Activated CD8-positive, alpha-beta memory T cell treated with anti-CD3 and anti-CD28 coated beads, Interleukin-2, amount 50 U/mL, for 4 hours (primary cell): ENCODE data around the gene OLFM2.
"Not testable (repeated sequence)": the region's sequence is repeated elsewhere in the genome, so short reads cannot be mapped to it uniquely, and the experiment has no call there.

Experiments used
- DNase-seq: peaks from one replicate; pipeline ENCODE4 v3.0.0-alpha.2; 2020

OLFM2 gene

DNA sequence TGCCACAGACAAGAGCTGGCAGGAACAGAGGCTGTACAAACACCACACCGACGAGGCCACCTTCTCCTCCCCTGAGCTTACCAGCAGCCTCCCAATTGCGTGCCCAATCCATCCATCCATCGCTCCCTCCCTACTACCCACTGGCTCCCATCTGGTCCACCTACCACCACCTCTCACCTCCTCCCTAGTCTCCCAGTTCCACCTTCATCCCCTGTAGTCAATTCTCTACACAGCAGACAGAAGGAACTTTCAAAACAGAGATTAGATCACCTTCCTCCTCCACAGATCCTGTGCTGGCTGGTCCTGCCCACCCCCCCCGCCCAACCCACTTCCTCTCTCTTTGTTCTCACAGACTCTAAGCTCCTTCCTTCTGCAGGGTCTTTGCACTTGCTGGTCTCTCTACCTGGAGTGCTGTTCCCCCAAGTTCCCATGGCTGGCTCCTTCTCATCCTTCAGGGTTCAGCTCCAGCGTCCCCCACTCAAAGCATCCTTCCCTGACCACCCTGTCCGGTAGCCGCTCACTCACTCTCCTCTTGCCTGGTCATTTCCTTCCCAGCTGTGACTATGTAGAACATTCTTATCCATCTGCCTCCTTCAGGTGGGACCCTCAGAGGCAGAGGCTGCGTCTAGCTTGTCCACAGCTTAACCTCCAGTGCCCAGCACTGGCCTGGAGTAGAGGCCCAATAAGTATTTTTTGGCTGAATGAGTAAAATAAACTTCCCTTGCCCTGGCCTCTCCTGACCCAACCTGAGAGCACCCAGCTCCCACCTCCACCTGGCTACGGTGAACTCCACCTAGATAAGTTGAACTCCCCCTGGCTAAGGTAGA is 78.2 kb downstream of the OLFM2 start:
- DNase-seq, result no peak

DNA sequence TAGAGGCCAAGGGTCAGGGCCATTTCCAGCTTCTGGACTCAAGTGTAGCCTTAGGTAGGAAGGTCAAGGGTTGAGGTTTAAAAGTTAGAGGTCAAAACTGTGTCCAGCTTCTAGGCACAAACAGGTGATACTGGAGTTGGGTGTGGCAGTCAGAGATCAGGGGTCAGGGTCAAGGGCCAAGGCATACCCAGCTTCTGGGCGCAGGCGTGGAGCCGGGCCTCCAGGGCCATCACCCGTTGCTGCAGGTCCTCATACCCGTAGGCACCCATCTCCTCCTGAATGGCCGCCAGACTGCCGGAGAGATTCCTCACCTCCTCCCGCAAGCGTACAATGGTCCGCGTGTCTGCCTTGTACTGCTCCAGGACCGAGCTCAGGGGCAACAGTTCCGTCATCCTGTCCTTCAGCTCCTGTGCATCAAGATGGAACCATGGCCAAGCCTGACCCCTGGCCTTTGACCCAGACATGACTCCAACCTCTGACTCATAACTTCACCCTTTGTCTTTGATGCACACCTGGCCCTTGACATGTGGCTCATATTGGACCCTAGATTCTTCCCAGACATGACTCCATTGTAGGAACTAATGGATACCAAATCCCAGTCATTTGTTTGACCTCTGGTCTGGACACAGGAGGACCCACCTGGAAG is 79.1 kb downstream of the OLFM2 start:
- DNase-seq, result no peak

- no peak for DNase-seq
Measured at GRCh38 chr19:9856609-9857008, 79.7 kb downstream of the OLFM2 start.

DNA sequence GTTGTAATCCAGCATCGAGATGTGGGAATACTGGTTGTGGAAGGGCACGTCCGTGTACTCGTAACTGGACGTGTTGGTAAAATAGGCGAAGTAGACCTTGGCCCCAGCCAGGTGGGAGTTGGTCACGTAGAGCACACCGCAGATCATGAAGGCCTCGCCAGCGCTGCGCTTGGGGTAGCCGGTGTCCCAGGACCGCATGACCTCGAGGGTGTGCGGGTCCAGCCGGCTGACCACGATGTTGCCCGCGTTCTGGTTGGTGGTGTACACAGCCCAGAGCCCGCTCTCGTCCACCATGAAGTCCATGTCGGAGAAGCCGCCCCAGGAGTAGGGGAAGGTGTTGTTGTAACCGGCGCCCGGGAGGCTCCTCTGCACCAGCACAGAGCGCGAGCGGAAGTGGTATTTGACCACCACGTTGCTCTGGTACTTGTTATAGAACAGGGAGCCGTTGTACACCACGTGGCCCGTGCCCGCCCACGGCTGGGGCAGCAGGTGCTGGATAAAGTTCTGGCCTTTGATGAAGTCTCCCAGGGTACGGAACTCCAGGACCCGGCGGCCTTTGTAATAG is 82.0 kb downstream of the OLFM2 start:
- DNase-seq, result no peak

- DNase-seq, result no peak
Measured at GRCh38 chr19:9850235-9850959, 85.9 kb downstream of the OLFM2 start.

DNA sequence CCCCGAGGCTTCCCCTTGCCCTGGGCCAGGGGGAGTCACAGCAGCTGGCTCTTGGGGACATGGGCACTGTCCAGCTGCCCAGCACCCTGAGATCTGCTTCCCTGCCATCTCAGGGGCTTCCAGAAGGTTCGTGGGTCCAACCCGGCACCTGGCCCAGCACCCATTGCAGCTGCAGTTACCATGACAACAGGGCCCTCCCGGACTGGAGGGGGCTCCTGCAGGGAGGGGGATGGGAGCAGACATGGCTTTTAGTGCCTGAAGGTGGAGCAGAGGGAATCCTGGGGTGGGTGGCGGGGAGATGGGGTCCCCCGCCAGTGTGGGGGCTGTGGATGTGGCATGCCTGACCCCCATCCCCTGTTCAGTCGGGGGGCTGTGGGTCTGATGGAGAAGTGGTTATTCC is 86.5 kb downstream of the OLFM2 start:
- no peak for DNase-seq

DNA sequence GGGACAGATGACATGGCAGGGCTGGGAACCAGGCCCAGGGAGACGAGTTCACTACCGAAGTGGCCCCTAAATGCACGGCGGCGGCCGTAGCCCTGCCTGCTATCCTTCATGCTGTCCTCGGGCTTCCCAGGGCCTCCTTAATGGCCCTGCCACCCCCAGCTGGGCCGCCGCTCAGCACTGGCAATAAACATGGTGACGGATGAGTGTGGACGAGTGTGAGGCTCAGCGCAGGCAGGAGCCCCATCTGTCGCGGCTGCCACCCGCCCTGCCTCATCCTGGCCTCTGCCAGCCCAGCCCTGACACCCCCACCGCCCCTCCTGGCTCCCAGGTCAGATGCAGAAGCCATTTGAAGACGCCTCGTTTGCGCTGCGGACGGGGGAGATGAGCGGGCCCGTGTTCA is 87.6 kb downstream of the OLFM2 start:
- no peak for DNase-seq

DNA sequence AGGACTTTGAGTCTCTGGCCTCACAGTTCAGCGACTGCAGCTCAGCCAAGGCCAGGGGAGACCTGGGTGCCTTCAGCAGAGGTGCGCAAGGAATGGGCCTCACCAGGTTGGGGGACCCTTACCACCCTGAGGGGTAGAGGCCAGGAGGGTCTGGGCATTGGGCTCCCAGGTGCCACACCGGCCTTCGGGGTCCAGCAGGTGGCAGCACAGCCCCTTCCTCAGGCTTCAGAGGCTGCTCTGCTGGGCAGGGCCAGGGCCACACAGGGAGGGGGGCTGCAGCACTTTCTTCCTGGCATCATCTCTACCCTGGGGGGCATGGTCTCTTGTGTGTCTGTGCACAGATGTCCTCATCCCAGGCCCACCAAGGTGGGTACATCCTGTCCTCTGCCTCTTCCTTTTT is 88.3 kb downstream of the OLFM2 start:
- peak; percentile 48 for DNase-seq

- DNase-seq, result peak; percentile 65
Measured at GRCh38 chr19:9847087-9847671, 89.1 kb downstream of the OLFM2 start.

GRCh38 chr19:9843626-9844273 is 92.6 kb downstream of the OLFM2 start:
- DNase-seq, result not testable (repeated sequence)

DNA sequence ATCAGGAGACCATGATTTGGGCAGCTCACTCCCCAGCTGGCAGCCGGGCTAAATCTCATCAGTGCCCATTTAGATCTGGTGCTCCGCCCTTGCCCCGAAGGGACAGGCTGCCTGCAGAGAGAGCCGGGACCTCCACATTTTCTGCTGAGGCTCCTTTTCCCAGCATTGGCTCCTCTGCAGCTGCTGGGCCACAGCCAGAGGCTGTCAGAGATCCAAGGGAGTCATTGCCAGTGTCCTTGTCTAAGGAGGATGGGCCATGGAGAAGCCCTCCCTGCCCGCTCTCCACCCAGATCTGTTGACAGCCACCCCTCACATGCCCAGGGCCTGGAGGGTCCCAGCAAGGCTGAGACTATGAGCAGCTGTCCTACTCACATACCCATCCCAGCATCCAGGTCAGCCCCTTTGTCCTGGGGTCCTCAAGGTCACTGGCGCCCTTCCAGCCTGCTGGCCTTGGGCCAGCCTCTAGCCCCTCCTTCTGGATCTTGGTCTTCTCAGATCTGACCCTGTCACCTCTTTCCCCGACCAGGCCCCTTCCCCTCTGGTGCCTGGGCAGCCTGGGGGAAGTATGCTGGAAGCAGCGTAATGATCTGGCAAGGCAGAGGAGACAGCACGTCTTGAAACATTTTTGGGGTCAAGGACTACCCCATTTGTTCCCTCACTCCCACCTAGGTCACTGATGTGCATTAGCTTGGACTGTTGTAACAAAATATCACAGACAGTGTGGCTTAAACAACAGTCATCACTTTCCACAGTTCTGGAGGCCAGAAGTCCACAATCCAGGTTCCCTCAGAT is 93.3 kb downstream of the OLFM2 start:
- DNase-seq, result no peak

GRCh38 chr19:9839415-9839814 is 96.9 kb downstream of the OLFM2 start:
- DNase-seq, result no peak

- no peak for DNase-seq
Measured at GRCh38 chr19:9838324-9838723, 98.0 kb downstream of the OLFM2 start.

DNA sequence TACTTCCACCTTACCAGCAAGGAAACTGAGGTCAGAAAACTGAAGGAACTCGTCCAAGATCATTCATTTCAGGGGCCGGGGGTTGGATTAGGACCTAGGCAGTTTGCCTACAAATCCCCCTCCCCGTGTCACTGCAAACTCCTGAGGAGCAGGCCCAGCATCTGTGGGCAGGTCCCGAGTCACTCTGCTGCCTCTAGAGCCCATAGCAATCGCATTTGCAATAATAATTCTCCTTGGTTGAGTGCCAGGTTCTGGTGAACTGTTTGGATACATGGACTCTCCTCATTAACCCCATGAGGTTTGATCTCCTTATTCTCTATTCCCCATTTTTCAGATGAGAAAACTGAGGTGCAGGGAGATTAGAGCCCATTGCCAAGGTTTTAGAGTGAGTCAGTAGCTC is 100.3 kb downstream of the OLFM2 start:
- no peak for DNase-seq

DNA sequence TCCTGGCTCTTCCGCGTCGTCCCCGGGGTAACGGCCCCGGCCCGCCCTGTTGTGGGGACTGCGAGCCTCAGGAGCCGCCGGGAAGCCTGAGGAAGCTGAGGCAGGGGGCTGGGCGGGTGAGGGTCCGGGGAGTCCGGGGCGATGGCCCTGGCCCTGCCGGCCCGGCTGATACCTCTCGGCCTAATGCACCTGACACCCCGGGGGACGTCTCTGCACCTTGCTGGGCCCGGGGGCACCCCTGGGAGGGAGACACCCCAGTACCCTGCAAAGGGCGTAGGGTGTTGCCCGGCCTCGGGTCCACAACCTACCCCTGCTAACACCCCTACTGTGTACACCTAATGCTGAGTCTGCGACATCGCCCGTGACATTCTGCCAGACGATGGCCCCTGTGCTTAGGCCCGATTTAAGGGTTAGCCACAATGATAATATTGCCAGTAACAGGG is 100.8 kb downstream of the OLFM2 start:
- no peak for DNase-seq

- peak; percentile 99 for DNase-seq
Measured at GRCh38 chr19:9834726-9835506, 101.4 kb downstream of the OLFM2 start, which contains the start of gene PIN1. Gene PIN1 (plus strand): TSS chr19:9835318. CDS start chr19:9835345, 27 bp downstream.

DNA sequence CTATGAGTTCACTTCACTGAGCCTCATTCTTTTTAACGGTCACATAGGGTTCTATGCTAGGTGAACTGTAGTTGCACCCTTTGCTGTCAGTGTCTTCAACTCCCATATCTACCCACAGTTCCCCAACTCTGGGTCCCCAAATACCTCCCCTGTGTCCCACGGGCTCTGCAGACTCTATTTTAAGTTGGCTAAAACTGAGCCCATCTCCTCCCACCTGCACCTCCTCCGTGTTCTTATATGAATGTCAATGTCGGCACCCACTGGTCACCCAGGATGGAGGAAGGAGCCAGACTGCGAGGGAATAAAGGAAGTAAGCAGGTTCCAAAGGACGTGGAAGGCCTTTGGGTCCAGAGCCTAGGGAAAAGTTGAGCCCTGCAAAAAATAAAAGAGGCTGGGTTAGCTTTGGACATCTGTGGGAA is 102.0 kb downstream of the OLFM2 start:
- DNase-seq, result no peak

DNA sequence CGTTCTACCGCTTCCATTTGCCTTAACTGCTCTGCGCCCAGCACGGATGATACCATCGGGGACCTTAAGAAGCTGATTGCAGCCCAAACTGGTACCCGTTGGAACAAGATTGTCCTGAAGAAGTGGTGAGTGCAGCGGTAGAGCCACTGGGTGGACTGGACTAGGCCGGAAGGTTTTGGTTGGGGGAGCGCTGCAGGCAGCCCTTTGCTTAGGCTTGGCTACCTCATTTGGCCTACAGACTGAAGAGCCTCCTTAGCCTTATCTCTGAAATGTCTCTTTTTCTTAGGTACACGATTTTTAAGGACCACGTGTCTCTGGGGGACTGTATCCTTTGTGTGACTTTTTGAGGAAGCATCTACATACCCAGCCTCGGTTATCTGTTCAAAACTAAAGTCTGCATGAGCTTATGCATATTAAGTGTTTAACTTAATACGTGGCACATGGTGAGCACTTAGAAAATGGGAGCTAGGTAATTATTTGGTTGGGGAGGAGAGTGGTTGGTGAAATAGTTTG is 107.7 kb downstream of the OLFM2 start:
- DNase-seq, result no peak

- DNase-seq, result peak; percentile 86
Measured at GRCh38 chr19:9827289-9828238, 108.8 kb downstream of the OLFM2 start, which contains the start of gene UBL5. Gene UBL5 (plus strand): TSS chr19:9827918. CDS start chr19:9828338, 420 bp downstream.
